Breast epithelium (tissue), 3 donors: ENCODE measurements around the gene MIXL1.

ENCODE experiments used
- POLR2A ChIP-seq: fragments of 450-650 bp; IDR thresholded peaks from one replicate; pipeline ENCODE4 v1.6.1; 2016; ENCODE audit warnings: antibody characterized with exemption, mild to moderate bottlenecking, moderate library complexity
- POLR2AphosphoS5 ChIP-seq, 3 donors: sonication (generic); formaldehyde crosslinking; IDR thresholded peaks; one replicate each; pipeline ENCODE4 v1.6.1; 2017; ENCODE audit warnings: antibody characterized with exemption in 3 of 3
- TF ChIP-seq, protein P1 (sequence below), 3 donors: fragments of 450-650 bp; IDR thresholded peaks; one replicate each; pipeline ENCODE4 v1.5.1; 2016 to 2017; ENCODE audit warnings: antibody characterized with exemption in 3 of 3, mild to moderate bottlenecking in 3 of 3, moderate library complexity in 3 of 3

DNA sequence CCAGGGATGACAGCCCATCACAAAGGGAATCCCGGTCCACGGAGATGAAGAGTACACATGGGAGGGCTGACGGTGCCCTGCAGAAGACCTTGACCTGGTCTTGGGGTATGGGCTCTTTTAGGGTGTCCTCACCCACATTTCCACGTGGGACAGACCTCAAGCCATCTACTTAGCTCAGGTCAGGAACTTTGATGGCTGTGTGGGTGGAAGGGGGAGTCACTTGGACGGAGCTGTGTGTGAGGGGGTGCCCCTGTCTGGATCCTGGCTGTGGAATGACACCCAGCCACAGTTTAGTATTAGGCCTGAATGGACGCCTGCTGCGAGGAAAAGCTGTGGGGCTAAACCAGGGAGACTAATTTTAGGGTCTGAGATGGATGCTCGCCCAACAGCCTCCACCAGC is 10.9 kb upstream of the MIXL1 start:
- TF ChIP-seq, protein P1, sequence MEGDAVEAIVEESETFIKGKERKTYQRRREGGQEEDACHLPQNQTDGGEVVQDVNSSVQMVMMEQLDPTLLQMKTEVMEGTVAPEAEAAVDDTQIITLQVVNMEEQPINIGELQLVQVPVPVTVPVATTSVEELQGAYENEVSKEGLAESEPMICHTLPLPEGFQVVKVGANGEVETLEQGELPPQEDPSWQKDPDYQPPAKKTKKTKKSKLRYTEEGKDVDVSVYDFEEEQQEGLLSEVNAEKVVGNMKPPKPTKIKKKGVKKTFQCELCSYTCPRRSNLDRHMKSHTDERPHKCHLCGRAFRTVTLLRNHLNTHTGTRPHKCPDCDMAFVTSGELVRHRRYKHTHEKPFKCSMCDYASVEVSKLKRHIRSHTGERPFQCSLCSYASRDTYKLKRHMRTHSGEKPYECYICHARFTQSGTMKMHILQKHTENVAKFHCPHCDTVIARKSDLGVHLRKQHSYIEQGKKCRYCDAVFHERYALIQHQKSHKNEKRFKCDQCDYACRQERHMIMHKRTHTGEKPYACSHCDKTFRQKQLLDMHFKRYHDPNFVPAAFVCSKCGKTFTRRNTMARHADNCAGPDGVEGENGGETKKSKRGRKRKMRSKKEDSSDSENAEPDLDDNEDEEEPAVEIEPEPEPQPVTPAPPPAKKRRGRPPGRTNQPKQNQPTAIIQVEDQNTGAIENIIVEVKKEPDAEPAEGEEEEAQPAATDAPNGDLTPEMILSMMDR (IDR thresholded peaks at IDR 0.05) = no peak
- TF ChIP-seq POLR2A = no peak
- no peak for TF ChIP-seq POLR2AphosphoS5 (IDR thresholded peaks at IDR 0.05)
